ENCODE data around the gene CBY1. TPM values are rescaled to one million over a fixed set of nuclear protein-coding genes. Genes with fewer than 3 reads are reported as not detected.

The CBY1 gene
- total and polyA plus RNA-seq, 10 of the 15 experiments (the other 5 are each of a cell fraction or from before 2014, with no cell fraction given) = 7.3 to 18.6 (median 11.9) TPM

DNA sequence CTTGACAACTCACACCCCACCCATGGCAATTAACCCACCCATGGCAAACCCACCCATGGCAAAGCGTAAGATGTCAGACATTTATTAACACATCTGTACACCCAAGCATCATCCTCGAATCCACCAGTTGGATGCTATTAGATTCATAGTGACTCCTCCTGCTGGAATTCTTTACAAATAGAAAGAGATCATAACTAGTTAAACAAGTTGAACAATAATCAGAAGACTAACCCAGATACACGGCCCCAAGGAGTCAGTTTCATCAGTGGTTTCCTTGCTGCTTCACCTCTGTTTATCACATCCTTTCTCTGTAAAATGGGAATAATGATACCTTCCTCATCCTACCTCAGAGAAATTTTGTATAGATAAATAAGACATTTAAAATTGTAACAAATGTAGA lies 54.4 kb downstream of the CBY1 start:
- no peak overlapping the region for H3K9ac ChIP-seq (ENCODE audit: control insufficient read depth, insufficient read depth, low read length)
- CTCF ChIA-PET = interaction anchor here (1.3 kb wide), 2 partner anchors 41 to 55 kb away, joined by 3 to 4 read pairs; no protein-coding TSS in a partner anchor
- H3K27ac ChIP-seq (ENCODE audit: control insufficient read depth, insufficient read depth) = no peak overlapping the region
- no peak overlapping the region for H3K4me3 ChIP-seq
- TF ChIP-seq SPI1 (IDR thresholded peaks at IDR 0.05; ENCODE audit: borderline replicate concordance, insufficient read depth, low read depth, low read length) = no peak
- TF ChIP-seq YY1 (IDR thresholded peaks at IDR 0.05; ENCODE audit: low read depth, low read length) = no peak
- TF ChIP-seq FOXK2 (IDR thresholded peaks at IDR 0.05) = no peak
- TF ChIP-seq, protein P1, sequence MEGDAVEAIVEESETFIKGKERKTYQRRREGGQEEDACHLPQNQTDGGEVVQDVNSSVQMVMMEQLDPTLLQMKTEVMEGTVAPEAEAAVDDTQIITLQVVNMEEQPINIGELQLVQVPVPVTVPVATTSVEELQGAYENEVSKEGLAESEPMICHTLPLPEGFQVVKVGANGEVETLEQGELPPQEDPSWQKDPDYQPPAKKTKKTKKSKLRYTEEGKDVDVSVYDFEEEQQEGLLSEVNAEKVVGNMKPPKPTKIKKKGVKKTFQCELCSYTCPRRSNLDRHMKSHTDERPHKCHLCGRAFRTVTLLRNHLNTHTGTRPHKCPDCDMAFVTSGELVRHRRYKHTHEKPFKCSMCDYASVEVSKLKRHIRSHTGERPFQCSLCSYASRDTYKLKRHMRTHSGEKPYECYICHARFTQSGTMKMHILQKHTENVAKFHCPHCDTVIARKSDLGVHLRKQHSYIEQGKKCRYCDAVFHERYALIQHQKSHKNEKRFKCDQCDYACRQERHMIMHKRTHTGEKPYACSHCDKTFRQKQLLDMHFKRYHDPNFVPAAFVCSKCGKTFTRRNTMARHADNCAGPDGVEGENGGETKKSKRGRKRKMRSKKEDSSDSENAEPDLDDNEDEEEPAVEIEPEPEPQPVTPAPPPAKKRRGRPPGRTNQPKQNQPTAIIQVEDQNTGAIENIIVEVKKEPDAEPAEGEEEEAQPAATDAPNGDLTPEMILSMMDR (IDR thresholded peaks at IDR 0.05 in 2 of 3, conservative IDR thresholded peaks at IDR 0.05 in 1 of 3; ENCODE audit: control insufficient read depth in 2 of 3, extremely low read depth in 1 of 3, insufficient read depth in 1 of 3, low read depth in 3 of 3, low read length in 3 of 3) = no peak
- no peak for TF ChIP-seq SRF (IDR thresholded peaks at IDR 0.05; ENCODE audit: low read depth in 2 of 2, low read length in 2 of 2)
- no peak for TF ChIP-seq PML (IDR thresholded peaks at IDR 0.05; ENCODE audit: low read length)
- H3K9me3 ChIP-seq (replicated peaks; ENCODE audit: control insufficient read depth, insufficient read depth, low read length) = no peaks in the 10 kb centered on the region
- H3K4me2 ChIP-seq (ENCODE audit: control insufficient read depth, insufficient read depth) = peak overlapping the region; percentile 15; the same call in 1 of the 2 replicates
- peaks cover 24% of the 10 kb centered on the region for H4K20me1 ChIP-seq (ENCODE audit: control insufficient read depth, insufficient read depth)
- peaks cover 17% of the 10 kb centered on the region for H3K4me1 ChIP-seq (ENCODE audit: control insufficient read depth, insufficient read depth, low read length)
- RAD21 ChIA-PET (ENCODE audit: unreplicated experiment) = no interaction called here
- SMC1A ChIA-PET (ENCODE audit: uncharacterized antibody, unreplicated experiment) = no interaction called here
- no peaks in the 10 kb centered on the region for H3K27me3 ChIP-seq (replicated peaks in 1 of 2; ENCODE audit: control insufficient read depth in 2 of 2, insufficient read depth in 2 of 2, low read length in 1 of 2)
- no peak for ATAC-seq
- intact Hi-C loops (cut with micrococcal nuclease; ENCODE audit: unreplicated experiment) (no loop called here), in situ Hi-C loops (cut with MboI) (no loop called here)
- H3K79me2 ChIP-seq (ENCODE audit: control insufficient read depth, insufficient read depth, low read length) = peaks cover 89% of the 10 kb centered on the region
- POLR2A ChIA-PET = no interaction called here
- H3K36me3 ChIP-seq (ENCODE audit: control insufficient read depth in 2 of 2, insufficient read depth in 2 of 2, low read length in 1 of 2) = peaks cover 5 to 14% of the 10 kb centered on the region in 2 experiments
- no peak for DNase-seq (ENCODE audit: low read depth, low spot score)
- H2AFZ ChIP-seq (ENCODE audit: control insufficient read depth, low read depth, low read length) = no peak overlapping the region
- FAIRE-seq = no peak
- WGBS (ENCODE audit: insufficient coverage, insufficient replicate concordance, low lambda C conversion rate, missing lambda C conversion rate) = 45% methylated on average over 3 of the region's 3 CpGs
- no TSS peak for BruUV-seq (replicated peaks)
